ENCODE measurements around the gene UCKL1.

The UCKL1 gene

DNA sequence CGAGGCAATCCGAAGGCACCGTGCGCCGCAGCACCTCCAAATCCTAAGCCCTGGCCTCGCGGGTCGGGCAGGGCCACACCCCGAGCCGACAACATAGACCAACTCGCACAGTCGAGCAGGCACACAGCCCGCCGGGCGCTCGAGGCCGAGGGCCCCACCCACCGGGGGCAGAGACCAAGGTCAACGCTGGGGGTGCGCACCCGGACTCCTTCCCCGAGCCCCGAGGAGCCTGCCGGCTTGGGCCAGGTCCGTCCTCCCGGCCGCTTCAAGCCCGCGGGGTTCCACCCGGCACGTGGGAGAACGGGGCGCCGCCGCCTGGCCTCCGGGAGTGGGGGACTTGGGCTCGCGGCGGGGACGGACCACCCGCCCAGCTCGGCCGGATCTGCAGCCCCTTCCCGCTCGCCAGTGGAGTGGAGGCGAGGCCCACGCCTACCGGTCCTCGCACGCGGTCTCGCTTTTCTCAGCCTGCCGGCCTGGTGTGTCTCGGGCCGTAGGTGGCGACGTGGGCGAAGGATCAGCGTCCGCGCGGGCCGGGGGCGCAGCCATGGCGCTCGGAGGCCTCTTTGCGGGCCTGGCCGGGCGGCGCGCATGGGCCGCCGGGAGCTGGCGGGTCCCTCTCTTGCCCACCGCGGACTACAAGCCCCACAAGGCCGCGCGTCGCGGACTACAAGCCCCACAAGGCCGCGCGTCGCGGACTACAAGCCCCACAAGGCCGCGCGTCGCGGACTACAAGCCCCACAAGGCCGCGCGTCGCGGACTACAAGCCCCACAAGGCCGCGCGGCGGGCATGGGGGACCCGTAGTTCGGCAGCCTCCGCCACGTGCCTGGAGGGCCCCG is at the start of gene UCKL1:
Gene UCKL1 (minus strand): TSS at position 590 of the 837 bp plus-strand sequence. CDS start 44 bp downstream, at position 546.
- H3K4me3 ChIP-seq (ENCODE audit: insufficient read depth, low read length, poor library complexity, severe bottlenecking): peak within 1 kb of the TSS; percentile 100
- peak within 1 kb of the TSS; percentile 73 for H3K27ac ChIP-seq (ENCODE audit: low read depth, low read length)
- peak within 1 kb of the TSS; percentile 95 for H3K4me2 ChIP-seq (ENCODE audit: low read depth, low read length, poor library complexity, severe bottlenecking)
- peaks cover 36% of the 10 kb centered on the region for H3K79me2 ChIP-seq (ENCODE audit: insufficient read depth, low read length)
- no peaks in the 10 kb centered on the region for H3K36me3 ChIP-seq (ENCODE audit: low read length)
- H3K9ac ChIP-seq (ENCODE audit: low read length): peak within 1 kb of the TSS; percentile 100
- peak within 1 kb of the TSS; percentile 100 for H2AFZ ChIP-seq (ENCODE audit: low read depth, low read length, severe bottlenecking)
- no peaks in the 10 kb centered on the region for H3K27me3 ChIP-seq (ENCODE audit: low read length)
- no peaks in the 10 kb centered on the region for H3K9me2 ChIP-seq (replicated peaks; ENCODE audit: insufficient read depth, low read length)
- H4K20me1 ChIP-seq (ENCODE audit: low read depth, low read length): no peaks in the 10 kb centered on the region
- no peak for TF ChIP-seq EZH2phosphoT487 (conservative IDR thresholded peaks at IDR 0.05; ENCODE audit: low read length)
- TF ChIP-seq, protein P1, sequence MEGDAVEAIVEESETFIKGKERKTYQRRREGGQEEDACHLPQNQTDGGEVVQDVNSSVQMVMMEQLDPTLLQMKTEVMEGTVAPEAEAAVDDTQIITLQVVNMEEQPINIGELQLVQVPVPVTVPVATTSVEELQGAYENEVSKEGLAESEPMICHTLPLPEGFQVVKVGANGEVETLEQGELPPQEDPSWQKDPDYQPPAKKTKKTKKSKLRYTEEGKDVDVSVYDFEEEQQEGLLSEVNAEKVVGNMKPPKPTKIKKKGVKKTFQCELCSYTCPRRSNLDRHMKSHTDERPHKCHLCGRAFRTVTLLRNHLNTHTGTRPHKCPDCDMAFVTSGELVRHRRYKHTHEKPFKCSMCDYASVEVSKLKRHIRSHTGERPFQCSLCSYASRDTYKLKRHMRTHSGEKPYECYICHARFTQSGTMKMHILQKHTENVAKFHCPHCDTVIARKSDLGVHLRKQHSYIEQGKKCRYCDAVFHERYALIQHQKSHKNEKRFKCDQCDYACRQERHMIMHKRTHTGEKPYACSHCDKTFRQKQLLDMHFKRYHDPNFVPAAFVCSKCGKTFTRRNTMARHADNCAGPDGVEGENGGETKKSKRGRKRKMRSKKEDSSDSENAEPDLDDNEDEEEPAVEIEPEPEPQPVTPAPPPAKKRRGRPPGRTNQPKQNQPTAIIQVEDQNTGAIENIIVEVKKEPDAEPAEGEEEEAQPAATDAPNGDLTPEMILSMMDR (IDR thresholded peaks at IDR 0.05; ENCODE audit: insufficient read depth, low read length, poor library complexity, severe bottlenecking): no peak
- H3K9me3 ChIP-seq (ENCODE audit: insufficient read depth, low read length): no peaks in the 10 kb centered on the region
- peaks cover 6% of the 10 kb centered on the region; the same call in 1 of the 2 replicates for H3F3A ChIP-seq (ENCODE audit: insufficient read depth)

- no peak for TF ChIP-seq EZH2phosphoT487 (conservative IDR thresholded peaks at IDR 0.05; ENCODE audit: low read length)
- TF ChIP-seq, protein P1 (IDR thresholded peaks at IDR 0.05; ENCODE audit: insufficient read depth, low read length, poor library complexity, severe bottlenecking): no peak
- H2AFZ ChIP-seq (ENCODE audit: low read depth, low read length, severe bottlenecking): no peak overlapping the region
- no peak overlapping the region for H3K4me3 ChIP-seq (ENCODE audit: insufficient read depth, low read length, poor library complexity, severe bottlenecking)
- no peak overlapping the region for H3K9ac ChIP-seq (ENCODE audit: low read length)
- H3K27me3 ChIP-seq (ENCODE audit: low read length): no peaks in the 10 kb centered on the region
- H3K27ac ChIP-seq (ENCODE audit: low read depth, low read length): no peak overlapping the region
- H3K4me2 ChIP-seq (ENCODE audit: low read depth, low read length, poor library complexity, severe bottlenecking): no peak overlapping the region
- no peaks in the 10 kb centered on the region for H4K20me1 ChIP-seq (ENCODE audit: low read depth, low read length)
- no peaks in the 10 kb centered on the region for H3K9me2 ChIP-seq (replicated peaks; ENCODE audit: insufficient read depth, low read length)
- no peaks in the 10 kb centered on the region for H3K79me2 ChIP-seq (ENCODE audit: insufficient read depth, low read length)
- 0 out of 2 replicates have a peak, but pooled peaks cover 3% of the 10 kb centered on the region for H3K36me3 ChIP-seq (ENCODE audit: low read length)
- H3K9me3 ChIP-seq (ENCODE audit: insufficient read depth, low read length): no peaks in the 10 kb centered on the region
- peaks cover 3% of the 10 kb centered on the region; the same call in 1 of the 2 replicates for H3F3A ChIP-seq (ENCODE audit: insufficient read depth)
Observed at GRCh38 chr20:64005394-64005793, 49.2 kb upstream of the UCKL1 start.

GRCh38 chr20:64003960-64004725 is 47.9 kb upstream of the UCKL1 start:
- Histone ChIP-seq H3K4me3 (ENCODE audit: insufficient read depth, low read length, poor library complexity, severe bottlenecking) (no peak overlapping the region), H3K79me2 (ENCODE audit: insufficient read depth, low read length) (no peaks in the 10 kb centered on the region), H3K9ac (ENCODE audit: low read length) (no peak overlapping the region), H3K4me2 (ENCODE audit: low read depth, low read length, poor library complexity, severe bottlenecking) (no peak overlapping the region), H3K27ac (ENCODE audit: low read depth, low read length) (no peak overlapping the region), H3K9me3 (ENCODE audit: insufficient read depth, low read length) (no peaks in the 10 kb centered on the region), H4K20me1 (ENCODE audit: low read depth, low read length) (no peaks in the 10 kb centered on the region), H3K9me2 (replicated peaks; ENCODE audit: insufficient read depth, low read length) (no peaks in the 10 kb centered on the region), H2AFZ (ENCODE audit: low read depth, low read length, severe bottlenecking) (no peak overlapping the region), H3F3A (ENCODE audit: insufficient read depth) (no peaks in the 10 kb centered on the region), H3K36me3 (ENCODE audit: low read length) (0 out of 2 replicates have a peak, but pooled peaks cover 7% of the 10 kb centered on the region), H3K27me3 (ENCODE audit: low read length) (no peaks in the 10 kb centered on the region)
- TF ChIP-seq EZH2phosphoT487 (conservative IDR thresholded peaks at IDR 0.05; ENCODE audit: low read length): no peak
